ENCODE data around the gene ASB2. TPM values are rescaled to one million over a fixed set of nuclear protein-coding genes. Genes with fewer than 3 reads are reported as not detected.
A peak's percentile ranks its signal among the peaks of the same experiment; 100 is the strongest.

Gene ASB2
- polyA plus RNA-seq, 1 experiment, result 1.6 TPM

DNA sequence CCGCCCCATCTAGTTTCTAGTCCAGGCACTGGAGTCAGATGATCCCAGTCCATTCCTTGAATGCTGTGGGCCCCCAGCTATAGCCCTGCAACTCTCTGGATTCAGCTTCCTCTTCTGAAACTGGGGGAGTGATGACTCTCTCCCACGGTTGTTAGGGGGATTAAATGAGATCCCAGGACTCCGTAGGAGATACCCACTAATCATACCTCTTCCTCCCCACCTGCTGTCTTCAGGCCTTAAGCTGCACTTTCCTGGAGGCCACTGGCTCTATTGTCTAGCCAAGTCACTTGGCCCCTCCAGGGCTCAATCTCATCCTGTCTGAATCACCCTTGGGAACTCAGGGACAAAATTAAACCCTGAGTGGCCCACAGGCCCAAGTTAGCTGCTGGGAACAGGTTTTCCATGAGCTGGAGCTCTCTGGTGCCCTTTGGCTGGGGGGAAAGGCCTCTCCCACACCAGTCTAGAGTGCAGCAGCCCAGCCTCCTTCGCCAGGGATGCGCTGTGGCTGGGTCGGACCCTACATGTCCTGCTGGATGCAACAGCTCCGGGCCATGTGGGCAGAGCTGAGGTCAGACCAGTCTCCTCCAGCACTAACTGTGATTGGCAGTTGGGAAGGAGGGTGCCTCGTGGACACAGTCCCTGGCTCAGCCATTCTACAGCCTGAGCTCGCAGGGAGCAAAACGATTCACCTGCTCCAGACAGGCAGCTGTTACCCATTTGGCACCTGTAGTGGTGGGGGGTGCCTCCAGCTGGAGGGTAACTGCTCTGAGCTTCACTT is 6.0 kb upstream of the ASB2 start:
- TF ChIP-seq, protein P1, sequence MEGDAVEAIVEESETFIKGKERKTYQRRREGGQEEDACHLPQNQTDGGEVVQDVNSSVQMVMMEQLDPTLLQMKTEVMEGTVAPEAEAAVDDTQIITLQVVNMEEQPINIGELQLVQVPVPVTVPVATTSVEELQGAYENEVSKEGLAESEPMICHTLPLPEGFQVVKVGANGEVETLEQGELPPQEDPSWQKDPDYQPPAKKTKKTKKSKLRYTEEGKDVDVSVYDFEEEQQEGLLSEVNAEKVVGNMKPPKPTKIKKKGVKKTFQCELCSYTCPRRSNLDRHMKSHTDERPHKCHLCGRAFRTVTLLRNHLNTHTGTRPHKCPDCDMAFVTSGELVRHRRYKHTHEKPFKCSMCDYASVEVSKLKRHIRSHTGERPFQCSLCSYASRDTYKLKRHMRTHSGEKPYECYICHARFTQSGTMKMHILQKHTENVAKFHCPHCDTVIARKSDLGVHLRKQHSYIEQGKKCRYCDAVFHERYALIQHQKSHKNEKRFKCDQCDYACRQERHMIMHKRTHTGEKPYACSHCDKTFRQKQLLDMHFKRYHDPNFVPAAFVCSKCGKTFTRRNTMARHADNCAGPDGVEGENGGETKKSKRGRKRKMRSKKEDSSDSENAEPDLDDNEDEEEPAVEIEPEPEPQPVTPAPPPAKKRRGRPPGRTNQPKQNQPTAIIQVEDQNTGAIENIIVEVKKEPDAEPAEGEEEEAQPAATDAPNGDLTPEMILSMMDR (IDR thresholded peaks at IDR 0.05; ENCODE audit: low read depth, low read length), result no peak
- ChIA-PET CTCF (interaction anchor here (0.9 to 5.0 kb wide), 4 partner anchors 11 to 150 kb away, joined by 3 to 14 read pairs (median 3); no protein-coding TSS in a partner anchor), POLR2A (no interaction called here)
- Histone ChIP-seq H3K27me3 (ENCODE audit: control insufficient read depth, insufficient read depth, low read length) (no peaks in the 10 kb centered on the region), H3K9me3 (ENCODE audit: control insufficient read depth, insufficient read depth, low read length) (peaks cover 7% of the 10 kb centered on the region), H3K4me3 (ENCODE audit: low read depth, low read length) (no peak overlapping the region), H3K27ac (ENCODE audit: low read depth, low read length) (no peak overlapping the region)
- DNase-seq (ENCODE audit: low read depth, low spot score), result no peak

- DNase-seq (ENCODE audit: low read depth, low spot score), result no peak
- CTCF ChIA-PET, result interaction anchor here (0.9 to 5.0 kb wide), 4 partner anchors 11 to 151 kb away, joined by 3 to 14 read pairs (median 4); no protein-coding TSS in a partner anchor
These were observed 5.2 kb upstream of the ASB2 start for GRCh38 chr14:93981316-93982229.

GRCh38 chr14:93980456-93981201 is 4.3 kb upstream of the ASB2 start:
- no peaks in the 10 kb centered on the region for H3K27me3 ChIP-seq (ENCODE audit: control insufficient read depth, insufficient read depth, low read length)
- no peak overlapping the region for H3K4me3 ChIP-seq (ENCODE audit: low read depth, low read length)
- CTCF ChIA-PET, result interaction anchor here (1.0 to 5.0 kb wide), 3 partner anchors 10 to 41 kb away, joined by 3 to 14 read pairs (median 4); no protein-coding TSS in a partner anchor
- POLR2A ChIA-PET, result no interaction called here
- DNase-seq (ENCODE audit: low read depth, low spot score), result peak; percentile 42
- H3K27ac ChIP-seq (ENCODE audit: low read depth, low read length), result peak overlapping the region; percentile 31
- H3K9me3 ChIP-seq (ENCODE audit: control insufficient read depth, insufficient read depth, low read length), result peaks cover 7% of the 10 kb centered on the region
- TF ChIP-seq, protein P1 (IDR thresholded peaks at IDR 0.05; ENCODE audit: low read depth, low read length), result no peak

More at GRCh38 chr14:93981316-93982229, 5.2 kb upstream of the ASB2 start:
- POLR2A ChIA-PET, result no interaction called here
- no peak overlapping the region for H3K27ac ChIP-seq (ENCODE audit: low read depth, low read length)
- no peaks in the 10 kb centered on the region for H3K27me3 ChIP-seq (ENCODE audit: control insufficient read depth, insufficient read depth, low read length)
- H3K4me3 ChIP-seq (ENCODE audit: low read depth, low read length), result no peak overlapping the region
- TF ChIP-seq, protein P1 (IDR thresholded peaks at IDR 0.05; ENCODE audit: low read depth, low read length), result no peak
- H3K9me3 ChIP-seq (ENCODE audit: control insufficient read depth, insufficient read depth, low read length), result peaks cover 7% of the 10 kb centered on the region

- no peak for DNase-seq (ENCODE audit: low read depth, low spot score)
- Histone ChIP-seq H3K27ac (ENCODE audit: low read depth, low read length) (no peak overlapping the region), H3K27me3 (ENCODE audit: control insufficient read depth, insufficient read depth, low read length) (no peaks in the 10 kb centered on the region), H3K9me3 (ENCODE audit: control insufficient read depth, insufficient read depth, low read length) (peaks cover 7% of the 10 kb centered on the region), H3K4me3 (ENCODE audit: low read depth, low read length) (no peak overlapping the region)
- ChIA-PET POLR2A (no interaction called here), CTCF (interaction anchor here (0.7 to 0.9 kb wide), 3 partner anchors 10 to 154 kb away, joined by 3 read pairs; no protein-coding TSS in a partner anchor)
- TF ChIP-seq, protein P1 (IDR thresholded peaks at IDR 0.05; ENCODE audit: low read depth, low read length), result no peak
These were observed 2.4 kb upstream of the ASB2 start for GRCh38 chr14:93978735-93979134.

All from AG04450 (cell line).